NCI-H2107 treated with DMSO at 0.1 percent for 48 hours (cell line): ENCODE results near the gene WASHC2A.
"Not testable (repeated sequence)": the region's sequence is repeated elsewhere in the genome, so short reads cannot be mapped to it uniquely, and the experiment has no call there.

Source experiments
- DNase-seq: peaks from one replicate; lab custom pipeline; 2025; ENCODE audit not compliant: unreplicated experiment; lab: John Stamatoyannopoulos, UW

Gene WASHC2A

DNA sequence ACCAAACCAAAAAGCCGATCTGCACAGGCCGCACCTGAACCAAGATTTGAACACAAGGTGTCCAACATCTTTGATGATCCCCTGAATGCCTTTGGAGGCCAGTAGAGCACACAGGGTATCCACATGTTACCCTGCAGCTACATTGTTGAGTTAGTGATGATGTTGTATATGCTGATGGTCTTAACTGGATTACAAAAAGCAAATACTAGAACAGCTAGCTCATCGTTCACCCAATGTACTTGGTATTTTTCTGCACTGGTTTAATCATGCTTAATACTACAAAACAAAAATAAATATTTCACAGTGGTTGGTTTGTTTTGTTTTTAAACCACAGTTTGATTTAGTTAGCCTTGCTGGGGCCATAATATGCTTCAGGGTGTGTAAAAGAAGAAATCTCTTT is 65.1 kb downstream of the WASHC2A start:
- not testable (repeated sequence) for DNase-seq

DNA sequence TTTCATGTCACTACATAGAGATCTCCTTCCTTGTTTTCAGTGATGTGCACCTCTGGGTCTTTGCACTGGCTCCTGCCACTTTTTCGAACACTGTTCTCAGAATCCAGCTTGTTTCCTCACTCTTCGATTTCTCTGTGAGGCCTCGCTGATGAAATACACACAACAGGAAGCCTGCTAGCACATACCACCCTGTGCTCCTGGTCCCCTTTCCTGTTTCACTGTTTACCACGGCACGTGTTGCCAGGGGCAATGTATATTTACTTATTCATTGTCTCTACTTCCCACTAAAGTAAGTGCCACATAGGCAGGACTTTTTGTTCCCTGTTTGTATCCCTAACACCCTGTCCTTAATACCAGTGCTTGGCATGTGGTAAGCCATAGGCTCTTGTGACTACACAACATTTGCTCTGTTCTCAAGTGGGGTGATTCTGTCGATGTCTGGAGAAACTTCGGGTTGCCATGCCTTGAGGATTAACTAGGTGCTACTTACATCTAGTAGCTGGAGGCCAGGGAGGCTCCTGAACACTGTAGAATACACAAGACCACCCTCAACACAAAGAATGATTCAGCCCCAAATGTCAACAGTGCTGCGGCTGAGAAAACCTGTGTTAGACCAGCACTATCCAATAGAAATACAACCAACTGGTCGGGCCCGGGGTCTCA is 75.9 kb downstream of the WASHC2A start:
- not testable (repeated sequence) for DNase-seq

DNA sequence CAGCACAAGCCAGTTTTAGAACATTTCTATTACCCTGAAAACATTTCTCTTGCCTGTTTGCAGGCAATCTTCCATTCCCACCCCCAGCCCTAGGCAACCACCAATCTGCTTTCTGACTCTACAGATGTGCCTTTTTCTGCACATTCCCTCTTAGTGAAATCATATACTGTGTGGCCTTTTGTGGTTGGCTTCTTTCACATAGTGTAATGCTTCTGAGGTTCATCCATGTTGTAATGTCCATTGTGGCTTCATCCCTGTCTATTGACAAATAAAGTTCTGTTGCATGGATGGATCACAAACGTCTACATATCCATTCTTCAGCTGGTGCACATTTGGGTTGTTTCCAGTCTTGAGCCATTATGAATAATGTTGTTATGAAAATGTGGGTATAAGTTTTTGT is 77.8 kb downstream of the WASHC2A start:
- not testable (repeated sequence) for DNase-seq

DNA sequence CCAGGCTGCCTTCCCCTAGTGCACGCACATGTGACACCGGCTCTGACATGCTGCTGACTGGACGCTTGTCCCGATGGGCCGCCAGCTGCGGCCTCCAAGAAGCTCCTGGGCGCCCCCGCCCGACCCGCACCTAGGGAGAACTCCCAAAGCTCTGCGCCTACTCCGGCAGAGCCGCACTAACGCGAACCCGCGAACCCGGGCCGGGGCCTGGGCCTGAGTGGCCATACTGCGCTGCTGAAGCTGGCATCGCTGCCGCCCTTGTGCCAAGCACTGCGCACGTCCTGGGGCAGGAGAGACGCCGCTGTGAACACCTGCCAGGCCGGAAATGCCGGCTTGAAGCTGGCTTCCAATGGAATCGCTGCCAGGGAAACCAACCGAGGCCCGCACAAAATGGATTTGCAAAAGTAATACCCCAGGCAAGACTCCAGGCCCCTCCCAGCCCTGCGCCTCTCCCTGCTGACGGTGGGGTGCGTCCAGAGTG is 85.1 kb downstream of the WASHC2A start:
- no peak for DNase-seq

DNA sequence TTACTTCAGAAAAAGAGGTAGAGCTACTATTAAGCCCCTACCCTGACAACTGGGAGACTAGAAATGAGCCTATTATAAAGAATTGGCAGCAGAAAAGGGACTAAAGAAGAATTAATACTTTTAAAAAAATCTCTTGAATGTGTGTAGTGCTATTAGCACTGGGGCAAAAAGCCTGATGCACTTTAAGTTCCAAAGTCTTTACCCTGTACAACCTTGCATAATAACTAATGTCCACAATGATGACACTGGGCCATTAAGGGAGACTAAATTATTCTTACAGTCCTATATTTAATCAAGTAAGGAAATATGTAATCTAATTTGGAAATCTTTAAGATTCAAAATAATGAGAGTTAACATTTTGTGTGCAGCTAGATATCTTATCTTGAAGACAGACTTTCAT is 90.1 kb downstream of the WASHC2A start:
- not testable (repeated sequence) for DNase-seq

DNA sequence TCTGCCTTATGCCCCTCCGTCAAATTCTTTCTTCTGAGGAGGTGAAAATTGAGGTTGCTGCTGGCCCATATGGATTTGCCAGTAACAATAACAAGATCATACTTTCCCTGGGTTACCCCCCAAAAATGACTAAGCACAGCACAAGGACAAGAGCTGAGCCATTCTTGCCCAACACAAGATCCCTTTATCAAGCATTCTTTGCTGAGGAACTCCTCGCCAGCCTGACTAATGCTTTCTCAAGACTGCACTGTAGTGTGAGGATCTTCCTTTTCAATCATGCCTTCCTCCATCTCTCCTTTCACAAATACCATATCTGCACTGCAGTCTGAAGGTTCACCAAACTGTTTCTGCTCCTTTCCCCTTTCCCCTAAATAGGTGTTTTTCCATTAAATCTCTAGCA is 92.1 kb downstream of the WASHC2A start:
- DNase-seq: not testable (repeated sequence)

DNA sequence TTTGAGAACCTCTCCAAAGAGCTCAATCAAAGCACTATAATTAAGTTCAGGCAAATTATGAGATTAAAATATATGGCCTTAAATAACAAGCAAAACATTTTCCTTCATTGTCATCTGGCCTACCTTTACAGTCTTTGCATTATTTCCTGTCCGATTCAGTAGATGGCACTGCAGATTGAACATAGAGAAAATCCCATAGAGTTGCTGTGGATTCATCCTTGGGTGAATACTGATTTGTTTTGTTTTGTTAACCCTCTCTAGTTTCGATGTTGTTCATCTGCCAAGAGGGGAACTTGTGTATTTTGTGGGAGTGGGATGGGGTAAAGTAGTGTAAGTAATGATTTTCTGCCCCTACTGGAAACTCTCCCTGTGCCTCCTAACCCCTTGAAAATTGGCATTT is 97.3 kb downstream of the WASHC2A start:
- not testable (repeated sequence) for DNase-seq

DNA sequence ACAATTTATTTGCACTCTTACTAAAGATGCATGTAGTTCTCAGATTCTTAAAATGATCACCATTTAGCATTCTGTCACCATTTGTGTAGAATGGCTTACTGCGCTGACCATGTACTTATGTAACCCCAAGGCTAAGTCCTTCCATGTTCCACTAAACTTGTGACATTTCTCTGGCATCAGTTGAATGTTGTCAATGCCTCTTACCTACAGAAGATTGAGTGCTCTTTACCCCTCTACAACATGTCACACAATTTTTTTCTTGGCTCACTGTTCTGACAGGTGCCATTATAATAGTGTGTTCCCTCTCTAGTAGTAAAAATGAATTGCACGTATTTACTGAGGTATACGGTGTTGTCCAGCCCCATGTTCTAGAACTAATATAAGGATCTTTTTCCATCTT is 100.1 kb downstream of the WASHC2A start:
- DNase-seq: not testable (repeated sequence)

DNA sequence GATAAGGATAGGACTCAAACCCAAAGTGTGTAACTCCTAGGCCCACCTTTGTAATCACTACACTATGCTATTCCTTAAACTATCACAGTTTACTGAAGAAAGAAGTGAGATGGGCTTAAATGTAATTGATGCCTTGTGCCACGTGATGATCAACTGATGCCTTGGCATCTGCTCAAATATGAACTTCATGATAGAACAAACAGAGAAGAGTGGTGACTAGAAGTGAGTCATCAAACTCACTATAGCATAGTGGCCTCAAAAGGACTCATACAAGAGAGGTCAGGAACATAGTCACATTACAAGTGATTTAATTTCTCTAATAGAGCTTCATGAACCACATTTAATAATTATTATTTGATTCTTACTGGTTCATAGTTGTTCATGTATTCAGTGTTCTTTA is 101.8 kb downstream of the WASHC2A start:
- DNase-seq: not testable (repeated sequence)

DNA sequence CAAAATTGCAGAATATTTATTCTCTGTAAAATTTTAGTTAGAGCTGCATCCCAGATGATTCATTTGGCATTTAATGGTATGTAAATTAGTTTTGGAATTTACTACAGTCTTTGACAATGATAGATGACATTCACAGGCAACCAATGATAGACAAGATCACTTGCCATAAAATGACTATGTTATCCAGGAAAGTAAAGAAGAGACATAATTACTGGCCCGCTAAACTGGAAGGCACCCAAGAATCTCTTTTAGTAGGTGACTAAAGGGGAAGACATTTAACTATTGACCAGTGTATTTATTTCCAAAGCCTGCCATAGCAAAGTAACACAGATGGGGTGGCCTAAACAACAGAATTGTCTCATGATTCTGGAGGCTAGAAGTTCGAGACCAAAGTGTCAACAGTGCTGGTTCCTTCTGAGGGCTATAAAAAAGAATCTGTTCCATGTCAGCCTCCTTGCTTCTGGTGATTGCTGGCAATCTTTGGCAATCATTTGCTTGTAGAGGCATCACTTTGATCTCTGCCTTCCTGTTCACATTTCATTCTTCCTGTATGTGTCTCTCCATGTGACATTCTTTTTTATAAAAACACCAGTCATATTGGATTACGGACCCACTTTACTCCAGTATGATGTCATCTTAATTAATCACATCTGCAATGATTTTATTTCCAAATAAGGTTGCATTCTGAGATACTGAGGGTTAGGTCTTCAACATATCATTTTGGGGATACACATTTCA is 107.2 kb downstream of the WASHC2A start:
- not testable (repeated sequence) for DNase-seq
